ENCODE results near the gene IGDCC3. TPM values are rescaled to one million over a fixed set of nuclear protein-coding genes. Genes with fewer than 3 reads are reported as not detected.

The IGDCC3 gene
- total RNA-seq, 4 donors from 2014 or later, result not detected

GRCh38 chr15:65395567-65396202, 17.9 kb upstream of the IGDCC3 start:
- Histone ChIP-seq H3K4me3 (no peak overlapping the region), H3K36me3 (peaks cover 0 to 22% of the 10 kb centered on the region in 2 donors), H3K9me3 (no peaks in the 10 kb centered on the region), H3K27me3 (no peaks in the 10 kb centered on the region), H3K27ac (no peak overlapping the region), H3K4me1 (peaks cover 0 to 3% of the 10 kb centered on the region in 2 donors)
- no peak for ATAC-seq
- intact Hi-C loops (cut with DNase I; ENCODE audit: low total_unique reads), result no loop called here
- no peak for TF ChIP-seq POLR2A (IDR thresholded peaks at IDR 0.05)
- TF ChIP-seq, protein P1, sequence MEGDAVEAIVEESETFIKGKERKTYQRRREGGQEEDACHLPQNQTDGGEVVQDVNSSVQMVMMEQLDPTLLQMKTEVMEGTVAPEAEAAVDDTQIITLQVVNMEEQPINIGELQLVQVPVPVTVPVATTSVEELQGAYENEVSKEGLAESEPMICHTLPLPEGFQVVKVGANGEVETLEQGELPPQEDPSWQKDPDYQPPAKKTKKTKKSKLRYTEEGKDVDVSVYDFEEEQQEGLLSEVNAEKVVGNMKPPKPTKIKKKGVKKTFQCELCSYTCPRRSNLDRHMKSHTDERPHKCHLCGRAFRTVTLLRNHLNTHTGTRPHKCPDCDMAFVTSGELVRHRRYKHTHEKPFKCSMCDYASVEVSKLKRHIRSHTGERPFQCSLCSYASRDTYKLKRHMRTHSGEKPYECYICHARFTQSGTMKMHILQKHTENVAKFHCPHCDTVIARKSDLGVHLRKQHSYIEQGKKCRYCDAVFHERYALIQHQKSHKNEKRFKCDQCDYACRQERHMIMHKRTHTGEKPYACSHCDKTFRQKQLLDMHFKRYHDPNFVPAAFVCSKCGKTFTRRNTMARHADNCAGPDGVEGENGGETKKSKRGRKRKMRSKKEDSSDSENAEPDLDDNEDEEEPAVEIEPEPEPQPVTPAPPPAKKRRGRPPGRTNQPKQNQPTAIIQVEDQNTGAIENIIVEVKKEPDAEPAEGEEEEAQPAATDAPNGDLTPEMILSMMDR (IDR thresholded peaks at IDR 0.05 in 4 of 5, conservative IDR thresholded peaks at IDR 0.05 in 1 of 5), result no peak
- DNase-seq, result no peak
- in situ Hi-C loops (cut with MboI; ENCODE audit: low sequenced_read_pairs in 4 of 4), result no loop called here

DNA sequence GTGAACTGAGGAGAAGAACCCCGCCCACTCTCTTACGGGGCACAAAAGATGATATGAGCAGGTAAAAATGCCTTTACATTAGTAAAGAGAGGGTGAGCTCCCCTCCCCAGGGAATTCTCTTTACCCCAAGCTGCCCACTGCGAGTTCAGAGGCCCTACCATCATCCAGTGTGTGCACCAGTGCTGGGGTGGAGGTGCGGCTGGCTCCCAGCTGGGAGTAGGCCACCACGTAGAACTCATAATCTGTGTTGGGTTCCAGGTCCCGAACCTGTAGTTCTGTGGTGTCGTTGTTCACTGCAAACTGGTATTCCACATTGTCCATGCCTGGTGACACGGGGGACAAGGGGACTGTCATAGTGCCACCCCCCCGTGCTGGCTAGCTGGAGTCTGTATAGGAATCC, 17.1 kb upstream of the IGDCC3 start:
- no peak for TF ChIP-seq POLR2A (IDR thresholded peaks at IDR 0.05)
- TF ChIP-seq, protein P1 (IDR thresholded peaks at IDR 0.05 in 4 of 5, conservative IDR thresholded peaks at IDR 0.05 in 1 of 5), result no peak
- Histone ChIP-seq H3K4me3 (no peak overlapping the region), H3K9me3 (no peaks in the 10 kb centered on the region), H3K36me3 (peaks cover 0 to 27% of the 10 kb centered on the region in 2 donors), H3K27ac (no peak overlapping the region), H3K4me1 (no peaks in the 10 kb centered on the region), H3K27me3 (no peaks in the 10 kb centered on the region)
- intact Hi-C loops (cut with DNase I; ENCODE audit: low total_unique reads), result no loop called here
- in situ Hi-C loops (cut with MboI; ENCODE audit: low sequenced_read_pairs in 4 of 4), result loop anchor here in 1 of 4 donors (5.0 kb wide), 1 partner anchor 73 kb away; no protein-coding TSS in a partner anchor
- ATAC-seq (no peak), DNase-seq (no peak)

- Histone ChIP-seq H3K27me3 (no peaks in the 10 kb centered on the region), H3K36me3 (peaks cover 0 to 28% of the 10 kb centered on the region in 2 donors), H3K27ac (no peak overlapping the region), H3K4me3 (no peak overlapping the region), H3K4me1 (no peaks in the 10 kb centered on the region), H3K9me3 (no peaks in the 10 kb centered on the region)
- in situ Hi-C loops (cut with MboI; ENCODE audit: low sequenced_read_pairs in 4 of 4) (loop anchor here in 1 of 4 donors (5.0 kb wide), 1 partner anchor 72 kb away; no protein-coding TSS in a partner anchor), intact Hi-C loops (cut with DNase I; ENCODE audit: low total_unique reads) (no loop called here)
- no peak for ATAC-seq
- DNase-seq, result no peak
- TF ChIP-seq, protein P1 (IDR thresholded peaks at IDR 0.05 in 4 of 5, conservative IDR thresholded peaks at IDR 0.05 in 1 of 5), result no peak
- no peak for TF ChIP-seq POLR2A (IDR thresholded peaks at IDR 0.05)
Observed at GRCh38 chr15:65394280-65394789, 16.5 kb upstream of the IGDCC3 start.

- Histone ChIP-seq H3K27ac (no peak overlapping the region), H3K4me3 (no peak overlapping the region), H3K27me3 (no peaks in the 10 kb centered on the region), H3K9me3 (no peaks in the 10 kb centered on the region), H3K36me3 (peaks cover 0 to 28% of the 10 kb centered on the region in 2 donors), H3K4me1 (no peaks in the 10 kb centered on the region)
- in situ Hi-C loops (cut with MboI; ENCODE audit: low sequenced_read_pairs in 4 of 4) (loop anchor here in 1 of 4 donors (5.0 kb wide), 1 partner anchor 71 kb away; no protein-coding TSS in a partner anchor), intact Hi-C loops (cut with DNase I; ENCODE audit: low total_unique reads) (no loop called here)
- ATAC-seq (no peak), DNase-seq (no peak)
- no peak for TF ChIP-seq POLR2A (IDR thresholded peaks at IDR 0.05)
- TF ChIP-seq, protein P1 (IDR thresholded peaks at IDR 0.05 in 4 of 5, conservative IDR thresholded peaks at IDR 0.05 in 1 of 5), result no peak
Observed at GRCh38 chr15:65393557-65393956, 15.8 kb upstream of the IGDCC3 start.

Measured in gastrocnemius medialis (tissue), 4 donors.